KMS-11 (cell line): ENCODE data around the gene AKT3.

ENCODE experiments used
- H2AFZ ChIP-seq: fragments of 200-600 bp; sonication (generic); 2 replicates; pipeline ENCODE4 v1.6.1; 2016; ENCODE audit warnings: antibody characterized with exemption, mixed run types, low read depth
- H3K27ac ChIP-seq: fragments of 200-600 bp; sonication (generic); 2 replicates; pipeline ENCODE4 v1.6.1; 2016; ENCODE audit warnings: mild to moderate bottlenecking, mixed run types
- H3K27me3 ChIP-seq: fragments of 200-600 bp; sonication (generic); 2 replicates; pipeline ENCODE4 v1.6.1; 2017; ENCODE audit warnings: mild to moderate bottlenecking, low read depth, mixed run types, moderate library complexity; ENCODE audit not compliant: insufficient read depth
- H3K36me3 ChIP-seq: fragments of 200-600 bp; sonication (generic); 2 replicates; pipeline ENCODE4 v1.6.1; 2017; ENCODE audit warnings: mild to moderate bottlenecking, mixed run types; ENCODE audit not compliant: insufficient read depth
- H3K4me1 ChIP-seq: fragments of 200-600 bp; sonication (generic); 2 replicates; pipeline ENCODE4 v1.6.1; 2016; ENCODE audit warnings: mild to moderate bottlenecking, low read depth, mixed run types; ENCODE audit not compliant: poor library complexity, severe bottlenecking
- H3K4me2 ChIP-seq: fragments of 200-600 bp; sonication (generic); 2 replicates; pipeline ENCODE4 v1.7.0; 2016; ENCODE audit warnings: mild to moderate bottlenecking, mixed run types
- H3K4me3 ChIP-seq: fragments of 200-600 bp; sonication (generic); IDR thresholded peaks from 2 replicates; pipeline ENCODE4 v1.6.1; 2017; ENCODE audit warnings: low read depth, low read length, mixed read lengths; ENCODE audit not compliant: insufficient read depth
- H3K79me2 ChIP-seq: fragments of 200-600 bp; sonication (generic); 2 replicates; pipeline ENCODE4 v1.6.1; 2016; ENCODE audit warnings: low read depth, mixed run types; ENCODE audit not compliant: insufficient read depth
- H3K9ac ChIP-seq: fragments of 200-600 bp; sonication (generic); 2 replicates; pipeline ENCODE4 v1.6.1; 2016; ENCODE audit warnings: mild to moderate bottlenecking, mixed run types
- H4K20me1 ChIP-seq: fragments of 200-600 bp; sonication (generic); 2 replicates; pipeline ENCODE4 v1.6.1; 2016; ENCODE audit warnings: mild to moderate bottlenecking, mixed run types; ENCODE audit not compliant: insufficient read depth
- TF ChIP-seq, protein P1 (sequence below): fragments of 200-600 bp; sonication (generic); conservative IDR thresholded peaks from 2 replicates; pipeline ENCODE4 v1.6.1; 2017; ENCODE audit warnings: low read depth, mild to moderate bottlenecking, antibody characterized with exemption, low read length, moderate library complexity, mixed read lengths

Gene AKT3

DNA sequence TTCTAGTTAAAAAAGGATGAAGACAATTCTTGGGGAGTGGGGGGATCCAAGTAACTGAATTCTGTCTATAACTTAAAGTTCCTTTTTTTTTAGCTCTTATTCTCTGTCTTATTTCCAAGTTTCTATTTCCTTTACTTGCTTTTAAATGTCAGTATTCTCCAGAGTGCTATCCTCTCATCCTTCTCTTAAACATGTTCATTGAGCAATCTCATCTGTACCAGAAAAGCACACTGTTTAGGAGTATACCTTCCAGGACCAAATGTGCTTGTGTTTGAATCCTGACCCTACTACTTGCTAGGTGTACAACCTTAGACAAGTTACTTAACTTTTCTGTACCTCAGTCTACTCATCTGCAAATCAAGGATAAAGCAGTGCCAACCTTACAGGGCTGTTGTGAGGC, 50.1 kb downstream of the AKT3 start:
- Histone ChIP-seq H2AFZ (no peak overlapping the region), H3K4me3 (no peak overlapping the region), H3K9ac (no peak overlapping the region), H4K20me1 (no peaks in the 10 kb centered on the region), H3K36me3 (no peaks in the 10 kb centered on the region), H3K27me3 (no peaks in the 10 kb centered on the region), H3K4me2 (no peak overlapping the region), H3K4me1 (peaks cover 12% of the 10 kb centered on the region), H3K79me2 (no peaks in the 10 kb centered on the region), H3K27ac (no peak overlapping the region)
- TF ChIP-seq, protein P1, sequence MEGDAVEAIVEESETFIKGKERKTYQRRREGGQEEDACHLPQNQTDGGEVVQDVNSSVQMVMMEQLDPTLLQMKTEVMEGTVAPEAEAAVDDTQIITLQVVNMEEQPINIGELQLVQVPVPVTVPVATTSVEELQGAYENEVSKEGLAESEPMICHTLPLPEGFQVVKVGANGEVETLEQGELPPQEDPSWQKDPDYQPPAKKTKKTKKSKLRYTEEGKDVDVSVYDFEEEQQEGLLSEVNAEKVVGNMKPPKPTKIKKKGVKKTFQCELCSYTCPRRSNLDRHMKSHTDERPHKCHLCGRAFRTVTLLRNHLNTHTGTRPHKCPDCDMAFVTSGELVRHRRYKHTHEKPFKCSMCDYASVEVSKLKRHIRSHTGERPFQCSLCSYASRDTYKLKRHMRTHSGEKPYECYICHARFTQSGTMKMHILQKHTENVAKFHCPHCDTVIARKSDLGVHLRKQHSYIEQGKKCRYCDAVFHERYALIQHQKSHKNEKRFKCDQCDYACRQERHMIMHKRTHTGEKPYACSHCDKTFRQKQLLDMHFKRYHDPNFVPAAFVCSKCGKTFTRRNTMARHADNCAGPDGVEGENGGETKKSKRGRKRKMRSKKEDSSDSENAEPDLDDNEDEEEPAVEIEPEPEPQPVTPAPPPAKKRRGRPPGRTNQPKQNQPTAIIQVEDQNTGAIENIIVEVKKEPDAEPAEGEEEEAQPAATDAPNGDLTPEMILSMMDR, result no peak

DNA sequence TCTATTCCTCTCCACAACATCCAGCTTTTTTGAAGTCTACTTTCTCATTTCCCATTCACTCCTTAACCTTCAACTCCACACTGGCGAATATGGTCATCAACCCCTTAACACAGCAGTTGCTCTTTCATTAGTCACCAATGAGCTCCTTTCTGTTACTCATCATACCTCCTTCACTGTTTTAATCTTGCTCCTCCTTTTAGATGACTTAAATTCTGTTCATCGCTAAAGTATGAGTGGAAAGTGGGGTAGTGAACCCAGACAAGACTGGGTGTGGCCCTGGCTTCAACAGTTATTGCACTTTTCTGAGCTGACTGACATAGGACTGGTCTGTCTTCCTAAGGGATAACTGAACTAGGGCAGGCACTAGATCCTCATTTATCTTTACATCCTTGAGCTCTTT, 51.3 kb downstream of the AKT3 start:
- H3K9ac ChIP-seq, result no peak overlapping the region
- H3K4me2 ChIP-seq, result no peak overlapping the region
- no peaks in the 10 kb centered on the region for H3K36me3 ChIP-seq
- H2AFZ ChIP-seq, result no peak overlapping the region
- H3K4me1 ChIP-seq, result peaks cover 12% of the 10 kb centered on the region
- TF ChIP-seq, protein P1, result no peak
- H4K20me1 ChIP-seq, result no peaks in the 10 kb centered on the region
- H3K4me3 ChIP-seq, result no peak overlapping the region
- H3K27ac ChIP-seq, result no peak overlapping the region
- H3K27me3 ChIP-seq, result no peaks in the 10 kb centered on the region
- H3K79me2 ChIP-seq, result no peaks in the 10 kb centered on the region

DNA sequence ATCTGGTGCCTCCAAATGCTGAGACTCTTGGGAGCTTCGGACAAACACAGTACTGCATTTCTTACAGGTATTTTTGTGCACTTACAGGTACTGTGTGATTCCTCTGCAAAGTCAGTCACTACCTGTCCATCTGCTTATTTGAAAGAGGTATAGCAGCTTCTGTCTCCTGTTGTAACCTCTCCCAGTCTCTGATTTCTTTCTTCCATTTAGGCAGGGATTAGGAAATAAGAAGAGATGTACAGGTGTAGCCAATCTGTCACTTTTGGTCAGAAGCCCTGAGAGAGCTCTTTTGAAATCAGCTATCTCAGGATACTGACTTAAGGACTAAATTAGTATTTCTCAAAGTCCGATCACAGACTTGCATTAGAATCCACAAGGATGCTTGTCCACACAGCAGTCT, 54.0 kb downstream of the AKT3 start:
- H3K4me2 ChIP-seq, result no peak overlapping the region
- H3K4me3 ChIP-seq, result no peak overlapping the region
- no peak overlapping the region for H3K9ac ChIP-seq
- H2AFZ ChIP-seq, result no peak overlapping the region
- peaks cover 4% of the 10 kb centered on the region; the same call in 1 of the 2 replicates for H3K79me2 ChIP-seq
- no peaks in the 10 kb centered on the region for H3K36me3 ChIP-seq
- TF ChIP-seq, protein P1, result no peak
- no peaks in the 10 kb centered on the region for H3K27me3 ChIP-seq
- H4K20me1 ChIP-seq, result no peaks in the 10 kb centered on the region
- no peak overlapping the region for H3K27ac ChIP-seq
- peaks cover 19% of the 10 kb centered on the region for H3K4me1 ChIP-seq

DNA sequence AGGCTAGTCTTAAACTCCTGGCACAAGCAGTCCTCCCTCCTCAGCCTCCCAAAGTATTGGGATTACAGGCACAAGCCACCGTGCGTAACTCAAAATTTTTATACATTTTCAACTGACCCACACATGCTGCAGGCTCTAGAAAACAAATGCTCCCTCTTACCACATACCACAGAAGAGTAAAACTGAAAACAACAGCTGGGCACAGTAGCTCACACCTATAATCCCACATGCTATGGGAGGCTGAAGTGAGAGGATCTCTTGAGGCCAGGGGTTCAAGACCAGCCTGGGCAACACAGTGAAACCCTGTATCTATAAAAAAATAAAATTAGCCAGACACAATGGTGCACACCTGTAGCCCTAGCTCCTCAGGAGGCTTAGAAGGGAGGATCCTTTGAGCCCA, 56.7 kb downstream of the AKT3 start:
- no peaks in the 10 kb centered on the region for H4K20me1 ChIP-seq
- no peak overlapping the region for H3K4me3 ChIP-seq
- peaks cover 19% of the 10 kb centered on the region for H3K4me1 ChIP-seq
- no peak overlapping the region for H3K27ac ChIP-seq
- TF ChIP-seq, protein P1, result no peak
- no peak overlapping the region; the same call in 1 of the 2 replicates for H3K4me2 ChIP-seq
- H3K9ac ChIP-seq, result no peak overlapping the region
- H3K27me3 ChIP-seq, result no peaks in the 10 kb centered on the region
- H2AFZ ChIP-seq, result no peak overlapping the region
- no peaks in the 10 kb centered on the region for H3K36me3 ChIP-seq
- H3K79me2 ChIP-seq, result peaks cover 4% of the 10 kb centered on the region; the same call in 1 of the 2 replicates

DNA sequence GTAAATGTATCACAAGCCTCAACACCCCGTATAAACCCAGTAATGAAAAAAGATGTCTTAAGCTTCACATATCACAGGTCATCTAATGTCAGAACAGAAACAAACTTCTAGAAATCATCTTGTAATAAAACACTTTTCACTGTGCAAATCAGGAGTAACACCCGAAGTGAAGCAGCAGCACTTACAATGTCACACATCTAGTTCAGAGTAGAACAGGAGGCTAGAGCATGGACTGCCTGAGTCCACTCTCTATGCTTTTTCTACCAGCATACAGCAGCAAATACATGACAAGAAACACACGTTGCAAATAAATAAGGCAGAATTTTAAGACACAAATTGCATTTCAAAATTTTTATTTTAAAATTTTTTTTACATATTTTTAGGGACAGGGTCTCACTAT, 57.2 kb downstream of the AKT3 start:
- H2AFZ ChIP-seq, result no peak overlapping the region
- no peak overlapping the region for H3K4me3 ChIP-seq
- H3K4me1 ChIP-seq, result peaks cover 19% of the 10 kb centered on the region
- H3K4me2 ChIP-seq, result no peak overlapping the region; the same call in 1 of the 2 replicates
- no peak overlapping the region for H3K9ac ChIP-seq
- TF ChIP-seq, protein P1, result no peak
- H3K79me2 ChIP-seq, result peaks cover 4% of the 10 kb centered on the region; the same call in 1 of the 2 replicates
- no peak overlapping the region for H3K27ac ChIP-seq
- H3K27me3 ChIP-seq, result no peaks in the 10 kb centered on the region
- no peaks in the 10 kb centered on the region for H4K20me1 ChIP-seq
- H3K36me3 ChIP-seq, result no peaks in the 10 kb centered on the region
